Esophagus muscularis mucosa (tissue), 4 donors: ENCODE results near the gene CRYGC. TPM values are rescaled to one million over a fixed set of nuclear protein-coding genes. Genes with fewer than 3 reads are reported as not detected.
"Not testable (repeated sequence)": the region's sequence is repeated elsewhere in the genome, so short reads cannot be mapped to it uniquely, and the experiment has no call there.

ENCODE experiments used
- DNase-seq: peaks from one replicate; pipeline ENCODE4 v3.0.0-alpha.2; 2017; ENCODE audit errors: extremely low spot score
- H3K27ac ChIP-seq, 4 donors: fragments of 200-600 bp; sonication (generic); replicated peaks in 1 of 4; 1 replicate in 3 of 4; 2 replicates in 1 of 4; pipeline ENCODE4 v1.5.1; 2016 to 2019; ENCODE audit warnings: mild to moderate bottlenecking in 1 of 4
- H3K27me3 ChIP-seq, 4 donors: fragments of 200-600 bp; sonication (generic); one replicate each; pipeline versions ENCODE4 v1.5.1 to v1.6.0; 2016 to 2019
- H3K36me3 ChIP-seq, 4 donors: fragments of 200-600 bp; sonication (generic); one replicate each; pipeline ENCODE4 v1.5.1; 2016 to 2019
- H3K4me1 ChIP-seq, 4 donors: fragments of 200-600 bp; sonication (generic); one replicate each; pipeline ENCODE4 v1.5.1; 2016 to 2019
- H3K4me3 ChIP-seq, 4 donors: fragments of 200-600 bp; sonication (generic); 1 replicate in 2 of 4; 2 replicates in 2 of 4; pipeline ENCODE4 v1.5.1; 2016 to 2019; ENCODE audit warnings: mild to moderate bottlenecking in 4 of 4, moderate library complexity in 1 of 4
- H3K9me3 ChIP-seq, 4 donors: fragments of 200-600 bp; sonication (generic); 1 replicate in 3 of 4; 2 replicates in 1 of 4; pipeline ENCODE4 v1.5.1; 2016 to 2019
- EP300 ChIP-seq: sonication (generic); formaldehyde crosslinking; IDR thresholded peaks from one replicate; pipeline ENCODE4 v1.6.1; 2017; ENCODE audit warnings: antibody characterized with exemption
- POLR2A ChIP-seq: fragments of 450-650 bp; IDR thresholded peaks from one replicate; pipeline ENCODE4 v1.6.1; 2017; ENCODE audit warnings: antibody characterized with exemption, moderate library complexity, mild to moderate bottlenecking, low read depth
- POLR2AphosphoS5 ChIP-seq, 2 donors: sonication (generic); formaldehyde crosslinking; IDR thresholded peaks; one replicate each; pipeline ENCODE4 v1.6.1; 2017; ENCODE audit warnings: antibody characterized with exemption in 2 of 2
- WGBS: methylation state at CpG from one replicate; pipeline ENCODE4 v1.1.5; 2018; 5-methylcytosine and 5-hydroxymethylcytosine counted together
- intact Hi-C: fragments of 100-400 bp; cut with DNase I; formaldehyde crosslinking; loops from one replicate; pipeline ENCODE4 v1.15.1; 2023
- total RNA-seq, 4 donors: library from RNA; depleted of rRNA; stranded (reverse); fragments of >200 nt; gene quantifications; one replicate each; pipeline versions ENCODE4 v1.1.0 to v1.2.1, GENCODE V29; 2016
- TF ChIP-seq, protein P1 (sequence below), 3 experiments: fragments of 200-600 bp in 2 of 3; fragments of 450-650 bp in 1 of 3; sonication (generic) in 2 of 3; IDR thresholded peaks; one replicate each; pipeline ENCODE4 v1.5.1; 2017 to 2019; ENCODE audit warnings: antibody characterized with exemption in 3 of 3, mild to moderate bottlenecking in 2 of 3, moderate library complexity in 1 of 3

The CRYGC gene
- total RNA-seq, 4 donors from 2014 or later: not detected

DNA sequence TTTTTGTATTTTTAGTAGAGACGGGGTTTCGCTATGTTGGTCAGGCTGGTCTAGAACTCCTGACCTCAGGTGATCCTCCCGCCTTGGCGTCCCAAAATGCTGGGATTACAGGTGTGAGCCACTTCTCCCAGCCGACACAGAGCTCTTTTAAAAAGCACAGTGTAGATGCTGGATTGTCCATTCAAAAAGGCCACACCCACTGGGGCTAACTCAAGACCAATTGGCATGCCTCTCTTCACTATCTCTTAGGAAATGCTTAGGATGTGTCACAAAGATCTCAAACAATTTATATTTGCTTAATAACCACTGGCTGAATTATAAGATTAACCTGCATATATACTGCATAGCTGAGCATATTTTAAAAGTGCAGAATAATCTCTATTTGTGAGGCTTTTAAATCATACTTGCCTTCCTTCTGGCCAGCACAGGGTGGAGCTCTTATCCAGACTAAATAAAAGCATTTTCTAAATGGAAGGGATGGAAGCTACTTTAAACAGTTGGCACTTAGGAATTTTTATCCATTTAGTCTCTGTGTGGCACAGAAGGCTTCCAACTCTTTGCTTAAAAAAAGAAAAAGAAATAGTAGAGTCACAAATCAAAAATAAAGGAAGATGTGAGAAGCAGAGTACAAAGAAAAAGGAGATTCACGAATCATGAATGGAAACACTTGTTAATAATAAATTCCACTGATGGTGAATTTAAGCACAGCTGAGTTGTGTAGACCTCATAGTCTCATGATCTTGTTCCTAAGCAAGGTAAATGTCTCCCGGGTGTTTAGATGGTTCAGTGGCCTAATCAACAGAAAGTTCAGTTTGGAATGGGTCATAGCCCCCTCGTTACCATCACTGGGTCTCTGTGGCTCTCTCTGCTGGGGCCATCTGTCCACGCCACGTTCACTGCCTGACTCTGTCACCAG, 27.7 kb downstream of the CRYGC start:
- Histone ChIP-seq H3K4me1 (peaks cover 0 to 9% (median 2%) of the 10 kb centered on the region in 4 donors), H3K27me3 (peaks cover 0 to 4% (median 0%) of the 10 kb centered on the region in 4 donors), H3K4me3 (no peak overlapping the region), H3K9me3 (no peaks in the 10 kb centered on the region), H3K27ac (no peak overlapping the region), H3K36me3 (no peaks in the 10 kb centered on the region)
- DNase-seq: no peak
- 45% methylated on average over 10 of the region's 10 CpGs for whole genome bisulfite sequencing
- intact Hi-C loops: no loop called here
- TF ChIP-seq POLR2A: no peak
- TF ChIP-seq, protein P1, sequence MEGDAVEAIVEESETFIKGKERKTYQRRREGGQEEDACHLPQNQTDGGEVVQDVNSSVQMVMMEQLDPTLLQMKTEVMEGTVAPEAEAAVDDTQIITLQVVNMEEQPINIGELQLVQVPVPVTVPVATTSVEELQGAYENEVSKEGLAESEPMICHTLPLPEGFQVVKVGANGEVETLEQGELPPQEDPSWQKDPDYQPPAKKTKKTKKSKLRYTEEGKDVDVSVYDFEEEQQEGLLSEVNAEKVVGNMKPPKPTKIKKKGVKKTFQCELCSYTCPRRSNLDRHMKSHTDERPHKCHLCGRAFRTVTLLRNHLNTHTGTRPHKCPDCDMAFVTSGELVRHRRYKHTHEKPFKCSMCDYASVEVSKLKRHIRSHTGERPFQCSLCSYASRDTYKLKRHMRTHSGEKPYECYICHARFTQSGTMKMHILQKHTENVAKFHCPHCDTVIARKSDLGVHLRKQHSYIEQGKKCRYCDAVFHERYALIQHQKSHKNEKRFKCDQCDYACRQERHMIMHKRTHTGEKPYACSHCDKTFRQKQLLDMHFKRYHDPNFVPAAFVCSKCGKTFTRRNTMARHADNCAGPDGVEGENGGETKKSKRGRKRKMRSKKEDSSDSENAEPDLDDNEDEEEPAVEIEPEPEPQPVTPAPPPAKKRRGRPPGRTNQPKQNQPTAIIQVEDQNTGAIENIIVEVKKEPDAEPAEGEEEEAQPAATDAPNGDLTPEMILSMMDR (IDR thresholded peaks at IDR 0.05): peak in 1 of 3 experiments; percentile 16

DNA sequence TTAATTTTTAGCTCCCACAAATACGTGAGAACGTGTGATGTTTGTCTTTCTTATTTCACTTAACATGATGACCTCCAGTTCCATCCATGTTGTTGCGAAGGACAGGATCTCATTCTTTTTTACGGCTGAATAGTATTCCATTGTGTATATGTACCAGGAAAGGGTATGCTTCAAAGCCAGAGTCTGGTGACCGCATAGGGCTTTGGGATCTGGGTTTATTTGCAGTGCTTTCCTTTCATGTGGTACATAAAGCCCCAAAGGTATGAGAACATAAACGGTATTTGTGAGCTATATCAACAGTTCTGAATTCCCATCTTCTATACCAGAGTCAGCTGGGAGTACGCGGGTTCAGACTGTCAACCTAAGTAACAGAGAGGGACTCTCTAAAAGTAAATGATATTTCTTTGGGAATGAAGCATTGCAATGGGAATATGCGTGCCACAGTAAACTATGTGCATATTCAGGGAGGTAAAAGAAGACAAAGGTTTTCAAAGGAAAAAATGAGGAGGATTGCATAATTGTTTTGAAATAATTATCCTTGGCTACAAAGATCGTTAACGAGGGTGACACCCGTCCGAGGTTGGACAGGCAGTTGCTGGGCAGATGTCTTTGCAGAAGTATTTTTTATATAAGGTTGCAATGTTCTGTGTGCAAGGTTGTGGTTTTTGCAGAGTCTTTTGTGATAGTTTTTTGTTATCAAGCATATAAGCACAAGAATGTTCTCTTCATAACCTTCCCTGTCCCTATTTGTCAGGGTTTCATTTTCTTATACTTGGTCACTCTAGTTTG, 29.8 kb downstream of the CRYGC start:
- intact Hi-C loops: no loop called here
- H3K9me3 ChIP-seq: no peaks in the 10 kb centered on the region
- H3K27me3 ChIP-seq: no peaks in the 10 kb centered on the region
- DNase-seq: no peak
- no peak overlapping the region for H3K27ac ChIP-seq
- peaks cover 0 to 9% (median 2%) of the 10 kb centered on the region in 4 donors for H3K4me1 ChIP-seq
- no peaks in the 10 kb centered on the region for H3K36me3 ChIP-seq
- WGBS: 78% methylated on average over 13 of the region's 13 CpGs
- TF ChIP-seq EP300 (no peak), POLR2AphosphoS5 (IDR thresholded peaks at IDR 0.05) (no peak), POLR2A (no peak)
- TF ChIP-seq, protein P1 (IDR thresholded peaks at IDR 0.05): no peak
- H3K4me3 ChIP-seq: no peak overlapping the region

DNA sequence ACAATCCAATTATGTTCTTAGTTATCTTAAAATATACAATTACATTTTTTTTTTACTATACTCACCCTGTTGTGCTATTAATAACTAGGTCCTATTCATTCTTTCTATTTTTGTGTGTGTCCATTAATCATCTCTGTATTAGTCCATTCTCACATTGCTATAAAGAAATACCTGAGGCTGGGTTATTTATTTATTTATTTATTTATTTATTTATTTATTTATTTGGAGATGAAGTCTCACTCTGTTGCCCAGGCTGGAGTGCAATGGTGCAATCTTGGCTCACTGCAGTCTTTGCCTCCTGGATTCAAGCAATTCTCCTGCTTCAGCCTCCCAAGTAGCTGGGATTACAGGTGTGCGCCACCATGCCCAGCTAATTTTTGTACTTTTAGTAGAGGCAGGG, 30.9 kb downstream of the CRYGC start:
- H3K27me3 ChIP-seq, H3K4me1 ChIP-seq, H3K27ac ChIP-seq, intact Hi-C loops, H3K4me3 ChIP-seq, DNase-seq, H3K36me3 ChIP-seq, H3K9me3 ChIP-seq: not testable (repeated sequence)
- WGBS: 100% methylated on average over 1 of the region's 1 CpG

DNA sequence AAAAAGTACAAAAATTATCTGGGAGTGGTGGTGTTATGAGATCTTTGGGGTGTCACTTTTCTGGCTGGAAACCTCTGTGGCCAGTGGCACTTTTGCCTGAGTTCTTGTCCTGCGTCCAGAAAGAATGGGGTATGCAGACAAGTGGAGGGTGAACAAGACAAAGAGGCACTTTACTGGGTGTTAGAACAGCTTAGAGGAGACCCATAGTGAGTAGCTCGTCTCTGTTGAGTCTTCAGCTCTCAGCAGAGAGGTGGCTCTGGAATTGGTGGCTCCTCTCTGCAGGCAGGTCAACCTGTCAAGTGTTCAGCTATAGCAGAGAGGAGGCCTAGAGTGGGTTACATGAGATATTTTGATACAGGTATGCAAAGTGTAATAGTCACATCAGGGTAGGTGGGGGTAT, 31.4 kb downstream of the CRYGC start:
- no peak overlapping the region for H3K4me3 ChIP-seq
- no peaks in the 10 kb centered on the region for H3K36me3 ChIP-seq
- no peaks in the 10 kb centered on the region for H3K9me3 ChIP-seq
- intact Hi-C loops: no loop called here
- WGBS: 83% methylated on average over 2 of the region's 2 CpGs
- peaks cover 0 to 9% (median 2%) of the 10 kb centered on the region in 4 donors for H3K4me1 ChIP-seq
- no peak for TF ChIP-seq EP300
- TF ChIP-seq POLR2AphosphoS5 (IDR thresholded peaks at IDR 0.05): no peak
- TF ChIP-seq, protein P1 (IDR thresholded peaks at IDR 0.05): no peak
- no peak for TF ChIP-seq POLR2A
- no peak for DNase-seq
- no peaks in the 10 kb centered on the region for H3K27me3 ChIP-seq
- H3K27ac ChIP-seq: no peak overlapping the region

DNA sequence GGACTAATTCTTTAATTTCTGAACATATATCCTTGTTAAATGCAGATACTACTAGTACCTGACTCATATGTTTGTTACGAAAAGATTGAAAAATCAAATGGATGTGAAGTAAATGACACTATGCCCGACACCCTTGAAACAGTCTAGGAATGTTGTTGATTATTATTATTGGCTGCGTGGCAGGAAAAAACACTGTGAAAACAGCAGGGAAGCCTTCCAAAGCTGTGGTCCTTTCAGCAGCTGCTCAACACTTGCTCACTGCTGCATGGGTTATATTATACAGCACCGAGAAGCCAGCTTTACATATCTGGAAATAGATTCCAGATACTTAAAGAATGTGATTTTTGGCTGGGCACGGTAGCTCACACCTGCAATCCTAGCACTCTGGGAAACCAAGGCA, 31.8 kb downstream of the CRYGC start:
- H3K4me1 ChIP-seq: peaks cover 0 to 9% (median 2%) of the 10 kb centered on the region in 4 donors
- no peaks in the 10 kb centered on the region for H3K9me3 ChIP-seq
- no peak overlapping the region for H3K4me3 ChIP-seq
- no peaks in the 10 kb centered on the region for H3K36me3 ChIP-seq
- DNase-seq: no peak
- no peak for TF ChIP-seq POLR2A
- TF ChIP-seq, protein P1 (IDR thresholded peaks at IDR 0.05): no peak
- TF ChIP-seq EP300: no peak
- no peak for TF ChIP-seq POLR2AphosphoS5 (IDR thresholded peaks at IDR 0.05)
- intact Hi-C loops: no loop called here
- H3K27me3 ChIP-seq: no peaks in the 10 kb centered on the region
- WGBS: 74% methylated on average over 5 of the region's 5 CpGs
- no peak overlapping the region for H3K27ac ChIP-seq
